ENCODE data around the gene RNF32. TPM values are rescaled to one million over a fixed set of nuclear protein-coding genes. Genes with fewer than 3 reads are reported as not detected.
A peak's percentile ranks its signal among the peaks of the same experiment; 100 is the strongest.

Gene RNF32
- total and polyA plus RNA-seq, 2 donors, result 1.2 to 3.1 TPM

- Histone ChIP-seq H3K27ac (ENCODE audit: low read depth in 1 of 2, low read length in 1 of 2) (no peak overlapping the region), H3K9me3 (ENCODE audit: control insufficient read depth in 2 of 2, insufficient read depth in 1 of 2, low read length in 1 of 2) (no peaks in the 10 kb centered on the region), H3K4me3 (ENCODE audit: low read length in 2 of 2) (no peak overlapping the region), H3K36me3 (ENCODE audit: control insufficient read depth in 2 of 2, insufficient read depth in 2 of 2, low read length in 1 of 2) (no peaks in the 10 kb centered on the region), H3K27me3 (ENCODE audit: control insufficient read depth in 2 of 2, insufficient read depth in 1 of 2, low read length in 1 of 2) (peaks cover 7 to 47% of the 10 kb centered on the region in 2 donors), H3K4me1 (ENCODE audit: control insufficient read depth in 2 of 2, insufficient read depth in 2 of 2, low read length in 2 of 2) (no peaks in the 10 kb centered on the region)
- DNase-seq (ENCODE audit: low read depth in 6 of 9, low spot score in 9 of 9), result no peak
- 94% methylated on average over 22 of the region's 22 CpGs for WGBS
Observed at GRCh38 chr7:156604836-156605695, 35.5 kb upstream of the RNF32 start.

- no peak overlapping the region for H3K27ac ChIP-seq (ENCODE audit: low read depth in 1 of 2, low read length in 1 of 2)
Observed at GRCh38 chr7:156606135-156606534, 34.4 kb upstream of the RNF32 start.

GRCh38 chr7:156606691-156607331, 33.8 kb upstream of the RNF32 start:
- Histone ChIP-seq H3K9me3 (ENCODE audit: control insufficient read depth in 2 of 2, insufficient read depth in 1 of 2, low read length in 1 of 2) (no peaks in the 10 kb centered on the region), H3K4me1 (ENCODE audit: control insufficient read depth in 2 of 2, insufficient read depth in 2 of 2, low read length in 2 of 2) (peaks cover 0 to 3% of the 10 kb centered on the region in 2 donors), H3K4me3 (ENCODE audit: low read length in 2 of 2) (no peak overlapping the region), H3K27ac (ENCODE audit: low read depth in 1 of 2, low read length in 1 of 2) (no peak overlapping the region), H3K36me3 (ENCODE audit: control insufficient read depth in 2 of 2, insufficient read depth in 2 of 2, low read length in 1 of 2) (no peaks in the 10 kb centered on the region), H3K27me3 (ENCODE audit: control insufficient read depth in 2 of 2, insufficient read depth in 1 of 2, low read length in 1 of 2) (peaks cover 7 to 64% of the 10 kb centered on the region in 2 donors)
- 92% methylated on average over 14 of the region's 14 CpGs for WGBS
- no peak for DNase-seq (ENCODE audit: low read depth in 6 of 9, low spot score in 9 of 9)

More at GRCh38 chr7:156606135-156606534, 34.4 kb upstream of the RNF32 start:
- Histone ChIP-seq H3K4me3 (ENCODE audit: low read length in 2 of 2) (no peak overlapping the region), H3K27me3 (ENCODE audit: control insufficient read depth in 2 of 2, insufficient read depth in 1 of 2, low read length in 1 of 2) (peaks cover 7 to 57% of the 10 kb centered on the region in 2 donors), H3K36me3 (ENCODE audit: control insufficient read depth in 2 of 2, insufficient read depth in 2 of 2, low read length in 1 of 2) (no peaks in the 10 kb centered on the region), H3K4me1 (ENCODE audit: control insufficient read depth in 2 of 2, insufficient read depth in 2 of 2, low read length in 2 of 2) (no peaks in the 10 kb centered on the region), H3K9me3 (ENCODE audit: control insufficient read depth in 2 of 2, insufficient read depth in 1 of 2, low read length in 1 of 2) (no peaks in the 10 kb centered on the region)
- no peak for DNase-seq (ENCODE audit: low read depth in 6 of 9, low spot score in 9 of 9)
- WGBS, result 88% methylated on average over 5 of the region's 5 CpGs

- peaks cover 0 to 6% of the 10 kb centered on the region in 2 donors for H3K4me1 ChIP-seq (ENCODE audit: control insufficient read depth in 2 of 2, insufficient read depth in 2 of 2, low read length in 2 of 2)
- H3K4me3 ChIP-seq (ENCODE audit: low read length in 2 of 2), result peak overlapping the region in 1 of 2 donors; percentile 19
- no peak for DNase-seq (ENCODE audit: low read depth in 6 of 9, low spot score in 9 of 9)
- 50% methylated on average over 84 of the region's 84 CpGs for WGBS
- H3K9me3 ChIP-seq (ENCODE audit: control insufficient read depth in 2 of 2, insufficient read depth in 1 of 2, low read length in 1 of 2), result no peaks in the 10 kb centered on the region
- H3K36me3 ChIP-seq (ENCODE audit: control insufficient read depth in 2 of 2, insufficient read depth in 2 of 2, low read length in 1 of 2), result no peaks in the 10 kb centered on the region
- peaks cover 7 to 67% of the 10 kb centered on the region in 2 donors for H3K27me3 ChIP-seq (ENCODE audit: control insufficient read depth in 2 of 2, insufficient read depth in 1 of 2, low read length in 1 of 2)
- H3K27ac ChIP-seq (ENCODE audit: low read depth in 1 of 2, low read length in 1 of 2), result no peak overlapping the region
Observed at GRCh38 chr7:156607332-156608172, 33.0 kb upstream of the RNF32 start.

GRCh38 chr7:156608173-156608478, 32.4 kb upstream of the RNF32 start:
- Histone ChIP-seq H3K27me3 (ENCODE audit: control insufficient read depth in 2 of 2, insufficient read depth in 1 of 2, low read length in 1 of 2) (peaks cover 7 to 70% of the 10 kb centered on the region in 2 donors), H3K27ac (ENCODE audit: low read depth in 1 of 2, low read length in 1 of 2) (no peak overlapping the region), H3K9me3 (ENCODE audit: control insufficient read depth in 2 of 2, insufficient read depth in 1 of 2, low read length in 1 of 2) (no peaks in the 10 kb centered on the region), H3K36me3 (ENCODE audit: control insufficient read depth in 2 of 2, insufficient read depth in 2 of 2, low read length in 1 of 2) (no peaks in the 10 kb centered on the region), H3K4me1 (ENCODE audit: control insufficient read depth in 2 of 2, insufficient read depth in 2 of 2, low read length in 2 of 2) (peaks cover 0 to 10% of the 10 kb centered on the region in 2 donors), H3K4me3 (ENCODE audit: low read length in 2 of 2) (no peak overlapping the region)
- WGBS, result 29% methylated on average over 17 of the region's 17 CpGs
- no peak for DNase-seq (ENCODE audit: low read depth in 6 of 9, low spot score in 9 of 9)

GRCh38 chr7:156609010-156609877, 31.3 kb upstream of the RNF32 start:
- 79% methylated on average over 7 of the region's 7 CpGs for WGBS
- Histone ChIP-seq H3K9me3 (ENCODE audit: control insufficient read depth in 2 of 2, insufficient read depth in 1 of 2, low read length in 1 of 2) (no peaks in the 10 kb centered on the region), H3K36me3 (ENCODE audit: control insufficient read depth in 2 of 2, insufficient read depth in 2 of 2, low read length in 1 of 2) (no peaks in the 10 kb centered on the region), H3K4me1 (ENCODE audit: control insufficient read depth in 2 of 2, insufficient read depth in 2 of 2, low read length in 2 of 2) (peaks cover 0 to 12% of the 10 kb centered on the region in 2 donors), H3K27me3 (ENCODE audit: control insufficient read depth in 2 of 2, insufficient read depth in 1 of 2, low read length in 1 of 2) (peaks cover 7 to 76% of the 10 kb centered on the region in 2 donors), H3K27ac (ENCODE audit: low read depth in 1 of 2, low read length in 1 of 2) (no peak overlapping the region), H3K4me3 (ENCODE audit: low read length in 2 of 2) (no peak overlapping the region)
- DNase-seq (ENCODE audit: low read depth in 6 of 9, low spot score in 9 of 9), result no peak

GRCh38 chr7:156610130-156610529, 30.4 kb upstream of the RNF32 start:
- H3K27me3 ChIP-seq (ENCODE audit: control insufficient read depth in 2 of 2, insufficient read depth in 1 of 2, low read length in 1 of 2), result peaks cover 7 to 76% of the 10 kb centered on the region in 2 donors
- DNase-seq (ENCODE audit: low read depth in 6 of 9, low spot score in 9 of 9), result no peak
- no peaks in the 10 kb centered on the region for H3K36me3 ChIP-seq (ENCODE audit: control insufficient read depth in 2 of 2, insufficient read depth in 2 of 2, low read length in 1 of 2)
- WGBS, result 90% methylated on average over 11 of the region's 11 CpGs
- no peak overlapping the region for H3K4me3 ChIP-seq (ENCODE audit: low read length in 2 of 2)
- H3K9me3 ChIP-seq (ENCODE audit: control insufficient read depth in 2 of 2, insufficient read depth in 1 of 2, low read length in 1 of 2), result no peaks in the 10 kb centered on the region
- H3K27ac ChIP-seq (ENCODE audit: low read depth in 1 of 2, low read length in 1 of 2), result peak overlapping the region in 1 of 2 donors; percentile 11
- H3K4me1 ChIP-seq (ENCODE audit: control insufficient read depth in 2 of 2, insufficient read depth in 2 of 2, low read length in 2 of 2), result peaks cover 0 to 12% of the 10 kb centered on the region in 2 donors

GRCh38 chr7:156610601-156611000, 30.0 kb upstream of the RNF32 start:
- Histone ChIP-seq H3K4me3 (ENCODE audit: low read length in 2 of 2) (no peak overlapping the region), H3K27ac (ENCODE audit: low read depth in 1 of 2, low read length in 1 of 2) (no peak overlapping the region), H3K9me3 (ENCODE audit: control insufficient read depth in 2 of 2, insufficient read depth in 1 of 2, low read length in 1 of 2) (no peaks in the 10 kb centered on the region), H3K4me1 (ENCODE audit: control insufficient read depth in 2 of 2, insufficient read depth in 2 of 2, low read length in 2 of 2) (peaks cover 0 to 12% of the 10 kb centered on the region in 2 donors), H3K27me3 (ENCODE audit: control insufficient read depth in 2 of 2, insufficient read depth in 1 of 2, low read length in 1 of 2) (peaks cover 10 to 76% of the 10 kb centered on the region in 2 donors), H3K36me3 (ENCODE audit: control insufficient read depth in 2 of 2, insufficient read depth in 2 of 2, low read length in 1 of 2) (no peaks in the 10 kb centered on the region)
- 80% methylated on average over 11 of the region's 11 CpGs for WGBS
- peak in 1 of 9 donors; percentile 18 for DNase-seq (ENCODE audit: low read depth in 6 of 9, low spot score in 9 of 9)
